Measurements from ENCODE around the gene NCKAP1. TPM values are rescaled to one million over a fixed set of nuclear protein-coding genes. Genes with fewer than 3 reads are reported as not detected.

NCKAP1 gene
- total RNA-seq, 4 donors from 2014 or later, result 45.3 to 99.7 (median 74.3) TPM

GRCh38 chr2:182914852-182915251, 123.4 kb downstream of the NCKAP1 start:
- no peak for DNase-seq

GRCh38 chr2:182913064-182913463, 125.2 kb downstream of the NCKAP1 start:
- no peaks in the 10 kb centered on the region for H3K4me1 ChIP-seq
- peaks cover 0 to 3% (median 0%) of the 10 kb centered on the region in 4 donors for H3K36me3 ChIP-seq
- DNase-seq, result no peak
- H3K27me3 ChIP-seq, result no peaks in the 10 kb centered on the region
- TF ChIP-seq POLR2A (IDR thresholded peaks at IDR 0.05), result no peak
- TF ChIP-seq CTCF (IDR thresholded peaks at IDR 0.05), result no peak
- no peak for TF ChIP-seq EP300 (IDR thresholded peaks at IDR 0.05; ENCODE audit: low read depth)
- in situ Hi-C loops (cut with MboI; ENCODE audit: low pct_ligation_motif_present in 1 of 4, low pct_unique_long_range_greater_than_20kb in 1 of 4, low sequenced_read_pairs in 3 of 4), result no loop called here
- H3K27ac ChIP-seq, result no peak overlapping the region
- intact Hi-C loops (cut with DNase I; ENCODE audit: low total_unique reads), result no loop called here
- WGBS, 2 donors (ENCODE audit: low coverage in 1 of 2), result 95% methylated on average over 1 of the region's 1 CpG; no CpG with 5 or more reads in 1 of the 2 donors
- H3K9me3 ChIP-seq, result no peaks in the 10 kb centered on the region
- no peak overlapping the region for H3K4me3 ChIP-seq

More at GRCh38 chr2:182914852-182915251, 123.4 kb downstream of the NCKAP1 start:
- in situ Hi-C loops (cut with MboI; ENCODE audit: low pct_ligation_motif_present in 1 of 4, low pct_unique_long_range_greater_than_20kb in 1 of 4, low sequenced_read_pairs in 3 of 4) (no loop called here), intact Hi-C loops (cut with DNase I; ENCODE audit: low total_unique reads) (no loop called here)
- TF ChIP-seq POLR2A (IDR thresholded peaks at IDR 0.05) (no peak), EP300 (IDR thresholded peaks at IDR 0.05; ENCODE audit: low read depth) (no peak), POLR2AphosphoS5 (IDR thresholded peaks at IDR 0.05) (no peak), CTCF (IDR thresholded peaks at IDR 0.05) (no peak)
- Histone ChIP-seq H3K27ac (no peak overlapping the region), H3K36me3 (peaks cover 0 to 3% (median 0%) of the 10 kb centered on the region in 4 donors), H3K4me3 (no peak overlapping the region), H3K9me3 (no peaks in the 10 kb centered on the region), H3K4me1 (no peaks in the 10 kb centered on the region), H3K27me3 (no peaks in the 10 kb centered on the region)
- 95% methylated on average over 1 of the region's 1 CpG; no CpG with 5 or more reads in 1 of the 2 donors for WGBS, 2 donors (ENCODE audit: low coverage in 1 of 2)

- H3K4me1 ChIP-seq, result no peaks in the 10 kb centered on the region
- TF ChIP-seq CTCF (IDR thresholded peaks at IDR 0.05) (no peak), POLR2A (IDR thresholded peaks at IDR 0.05) (no peak), EP300 (IDR thresholded peaks at IDR 0.05; ENCODE audit: low read depth) (no peak), POLR2AphosphoS5 (IDR thresholded peaks at IDR 0.05) (no peak)
- H3K36me3 ChIP-seq, result peaks cover 0 to 3% (median 0%) of the 10 kb centered on the region in 4 donors
- intact Hi-C loops (cut with DNase I; ENCODE audit: low total_unique reads) (no loop called here), in situ Hi-C loops (cut with MboI; ENCODE audit: low pct_ligation_motif_present in 1 of 4, low pct_unique_long_range_greater_than_20kb in 1 of 4, low sequenced_read_pairs in 3 of 4) (no loop called here)
- H3K27me3 ChIP-seq, result no peaks in the 10 kb centered on the region
- H3K4me3 ChIP-seq, result no peak overlapping the region
- H3K27ac ChIP-seq, result no peak overlapping the region
- 81 to 97% methylated on average over 3 of the region's 3 CpGs for WGBS, 2 donors (ENCODE audit: low coverage in 1 of 2)
- no peaks in the 10 kb centered on the region for H3K9me3 ChIP-seq
- no peak for DNase-seq
Measured at GRCh38 chr2:182912518-182912915, 125.7 kb downstream of the NCKAP1 start.

GRCh38 chr2:182911813-182912517, 126.3 kb downstream of the NCKAP1 start:
- WGBS, 2 donors (ENCODE audit: low coverage in 1 of 2), result 81 to 85% methylated on average over 2 of the region's 2 CpGs
- intact Hi-C loops (cut with DNase I; ENCODE audit: low total_unique reads), result no loop called here
- Histone ChIP-seq H3K36me3 (peaks cover 0 to 3% (median 0%) of the 10 kb centered on the region in 4 donors), H3K9me3 (no peaks in the 10 kb centered on the region), H3K4me3 (no peak overlapping the region), H3K27me3 (no peaks in the 10 kb centered on the region), H3K4me1 (no peaks in the 10 kb centered on the region), H3K27ac (no peak overlapping the region)
- no peak for TF ChIP-seq EP300 (IDR thresholded peaks at IDR 0.05; ENCODE audit: low read depth)
- TF ChIP-seq POLR2AphosphoS5 (IDR thresholded peaks at IDR 0.05), result no peak
- TF ChIP-seq POLR2A (IDR thresholded peaks at IDR 0.05), result no peak
- DNase-seq, result no peak
- in situ Hi-C loops (cut with MboI; ENCODE audit: low pct_ligation_motif_present in 1 of 4, low pct_unique_long_range_greater_than_20kb in 1 of 4, low sequenced_read_pairs in 3 of 4), result no loop called here

Measured in transverse colon (tissue), 4 donors.